ENCODE results near the gene ZBTB7B.

Gene ZBTB7B

GRCh38 chr1:155037043-155037442 is 34.4 kb downstream of the ZBTB7B start:
- DNase-seq: no peak
- no peak for TF ChIP-seq CTCF (IDR thresholded peaks at IDR 0.05; ENCODE audit: low read depth, low read length, missing control alignments)
- Histone ChIP-seq H3K36me3 (replicated peaks) (no peaks in the 10 kb centered on the region), H3K4me3 (ENCODE audit: low read depth, low read length) (no peak overlapping the region), H3K27ac (no peak overlapping the region), H3K27me3 (replicated peaks) (peaks cover 3% of the 10 kb centered on the region)
- in situ Hi-C loops (cut with HindIII; ENCODE audit: low pct_ligation_motif_present, low sequenced_read_pairs): no loop called here

- H3K36me3 ChIP-seq (replicated peaks): no peaks in the 10 kb centered on the region
- H3K27me3 ChIP-seq (replicated peaks): peaks cover 3% of the 10 kb centered on the region
- in situ Hi-C loops (cut with HindIII; ENCODE audit: low pct_ligation_motif_present, low sequenced_read_pairs): no loop called here
- no peak for DNase-seq
- H3K4me3 ChIP-seq (ENCODE audit: low read depth, low read length): no peak overlapping the region
- H3K27ac ChIP-seq: no peak overlapping the region
- no peak for TF ChIP-seq CTCF (IDR thresholded peaks at IDR 0.05; ENCODE audit: low read depth, low read length, missing control alignments)
These were observed 35.3 kb downstream of the ZBTB7B start for GRCh38 chr1:155037851-155038441.

GRCh38 chr1:155038602-155039307 is 36.2 kb downstream of the ZBTB7B start:
- Histone ChIP-seq H3K4me3 (ENCODE audit: low read depth, low read length) (no peak overlapping the region), H3K27ac (no peak overlapping the region), H3K36me3 (replicated peaks) (no peaks in the 10 kb centered on the region), H3K27me3 (replicated peaks) (peaks cover 3% of the 10 kb centered on the region)
- DNase-seq: no peak
- TF ChIP-seq CTCF (IDR thresholded peaks at IDR 0.05; ENCODE audit: low read depth, low read length, missing control alignments): no peak
- in situ Hi-C loops (cut with HindIII; ENCODE audit: low pct_ligation_motif_present, low sequenced_read_pairs): no loop called here

GRCh38 chr1:155039308-155039669 is 36.7 kb downstream of the ZBTB7B start:
- Histone ChIP-seq H3K27ac (no peak overlapping the region), H3K4me3 (ENCODE audit: low read depth, low read length) (no peak overlapping the region), H3K27me3 (replicated peaks) (peaks cover 3% of the 10 kb centered on the region), H3K36me3 (replicated peaks) (no peaks in the 10 kb centered on the region)
- TF ChIP-seq CTCF (IDR thresholded peaks at IDR 0.05; ENCODE audit: low read depth, low read length, missing control alignments): no peak
- in situ Hi-C loops (cut with HindIII; ENCODE audit: low pct_ligation_motif_present, low sequenced_read_pairs): no loop called here
- no peak for DNase-seq

- DNase-seq: no peak
- H3K36me3 ChIP-seq (replicated peaks): no peaks in the 10 kb centered on the region
- in situ Hi-C loops (cut with HindIII; ENCODE audit: low pct_ligation_motif_present, low sequenced_read_pairs): no loop called here
- peaks cover 3% of the 10 kb centered on the region for H3K27me3 ChIP-seq (replicated peaks)
- H3K4me3 ChIP-seq (ENCODE audit: low read depth, low read length): no peak overlapping the region
- no peak for TF ChIP-seq CTCF (IDR thresholded peaks at IDR 0.05; ENCODE audit: low read depth, low read length, missing control alignments)
- H3K27ac ChIP-seq: no peak overlapping the region
These were observed 37.9 kb downstream of the ZBTB7B start for GRCh38 chr1:155040358-155041093.

Measured in brain microvascular endothelial cell (primary cell).